Gastrocnemius medialis (tissue), 4 donors: Measurements from ENCODE around the gene GLYR1. TPM values are rescaled to one million over a fixed set of nuclear protein-coding genes. Genes with fewer than 3 reads are reported as not detected.
A peak's percentile ranks its signal among the peaks of the same experiment; 100 is the strongest.

Experiments used
- ATAC-seq, 2 donors: fragments of 150-250 bp; one replicate each; pipeline ENCODE4 v1.9.1; 2016
- DNase-seq, 2 donors: peaks; one replicate each; pipeline ENCODE4 v3.0.0-alpha.2; 2019
- H3K27ac ChIP-seq, 4 donors: fragments of 200-600 bp; sonication (generic); 1 replicate in 1 of 4; 2 replicates in 3 of 4; pipeline ENCODE4 v1.5.1; 2016 to 2018; ENCODE audit warnings: mild to moderate bottlenecking in 2 of 4, moderate library complexity in 1 of 4
- H3K27me3 ChIP-seq, 3 donors: fragments of 200-600 bp; sonication (generic) in 2 of 3; 1 replicate in 1 of 3; 2 replicates in 2 of 3; pipeline versions ENCODE4 v1.5.1 to v1.6.0; 2016 to 2019; ENCODE audit warnings: mild to moderate bottlenecking in 1 of 3, moderate library complexity in 1 of 3
- H3K36me3 ChIP-seq, 2 donors: fragments of 200-600 bp; sonication (generic) in 1 of 2; one replicate each; pipeline ENCODE4 v1.5.1; 2017 to 2018
- H3K4me1 ChIP-seq, 2 donors: fragments of 200-600 bp; sonication (generic) in 1 of 2; one replicate each; pipeline ENCODE4 v1.5.1; 2016 to 2017; ENCODE audit warnings: mild to moderate bottlenecking in 2 of 2
- H3K4me3 ChIP-seq, 4 donors: fragments of 200-600 bp; sonication (generic) in 3 of 4; 1 replicate in 1 of 4; 2 replicates in 3 of 4; pipeline ENCODE4 v1.5.1; 2016 to 2019; ENCODE audit warnings: mild to moderate bottlenecking in 2 of 4
- H3K9me3 ChIP-seq, 3 donors: fragments of 200-600 bp; sonication (generic) in 2 of 3; 1 replicate in 1 of 3; 2 replicates in 2 of 3; pipeline ENCODE4 v1.5.1; 2016 to 2019
- POLR2A ChIP-seq, 2 donors: fragments of 450-650 bp; IDR thresholded peaks; one replicate each; pipeline ENCODE4 v1.6.1; 2017; ENCODE audit warnings: antibody characterized with exemption in 2 of 2, mild to moderate bottlenecking in 2 of 2, moderate library complexity in 2 of 2
- in situ Hi-C, 4 donors: fragments of 200-750 bp; cut with MboI; loops; one replicate each; pipeline versions ENCODE4 v1.15.0 to v1.8.0; 2017; ENCODE audit warnings: low sequenced_read_pairs in 4 of 4
- intact Hi-C: fragments of 100-400 bp; cut with DNase I; formaldehyde crosslinking; loops from one replicate; pipeline ENCODE4 v1.15.1; 2023; ENCODE audit warnings: low total_unique reads
- total RNA-seq, 4 donors: library from RNA; depleted of rRNA; stranded (reverse); fragments of >200 nt; gene quantifications; one replicate each; pipeline versions ENCODE4 v1.1.0 to v1.2.3, GENCODE V29; 2016
- TF ChIP-seq, protein P1 (sequence below), 5 experiments: fragments of 450-650 bp in 3 of 5; fragments of 200-600 bp in 2 of 5; sonication (generic) in 2 of 5; IDR thresholded peaks in 4 of 5; conservative IDR thresholded peaks in 1 of 5; 1 replicate in 4 of 5; 2 replicates in 1 of 5; pipeline ENCODE4 v1.5.1; 2016 to 2019; ENCODE audit warnings: antibody characterized with exemption in 5 of 5, mild to moderate bottlenecking in 3 of 5, moderate library complexity in 3 of 5

GLYR1 gene
- total RNA-seq, 4 donors from 2014 or later, result 39.4 to 56.7 (median 53.0) TPM

- Histone ChIP-seq H3K4me3 (no peak overlapping the region), H3K4me1 (peaks cover 10 to 12% of the 10 kb centered on the region in 2 donors), H3K9me3 (no peaks in the 10 kb centered on the region), H3K27me3 (no peaks in the 10 kb centered on the region), H3K27ac (no peak overlapping the region), H3K36me3 (no peaks in the 10 kb centered on the region)
- intact Hi-C loops, result no loop called here
- in situ Hi-C loops, result no loop called here
- DNase-seq (no peak), ATAC-seq (no peak)
- no peak for TF ChIP-seq POLR2A (IDR thresholded peaks at IDR 0.05)
- TF ChIP-seq, protein P1, sequence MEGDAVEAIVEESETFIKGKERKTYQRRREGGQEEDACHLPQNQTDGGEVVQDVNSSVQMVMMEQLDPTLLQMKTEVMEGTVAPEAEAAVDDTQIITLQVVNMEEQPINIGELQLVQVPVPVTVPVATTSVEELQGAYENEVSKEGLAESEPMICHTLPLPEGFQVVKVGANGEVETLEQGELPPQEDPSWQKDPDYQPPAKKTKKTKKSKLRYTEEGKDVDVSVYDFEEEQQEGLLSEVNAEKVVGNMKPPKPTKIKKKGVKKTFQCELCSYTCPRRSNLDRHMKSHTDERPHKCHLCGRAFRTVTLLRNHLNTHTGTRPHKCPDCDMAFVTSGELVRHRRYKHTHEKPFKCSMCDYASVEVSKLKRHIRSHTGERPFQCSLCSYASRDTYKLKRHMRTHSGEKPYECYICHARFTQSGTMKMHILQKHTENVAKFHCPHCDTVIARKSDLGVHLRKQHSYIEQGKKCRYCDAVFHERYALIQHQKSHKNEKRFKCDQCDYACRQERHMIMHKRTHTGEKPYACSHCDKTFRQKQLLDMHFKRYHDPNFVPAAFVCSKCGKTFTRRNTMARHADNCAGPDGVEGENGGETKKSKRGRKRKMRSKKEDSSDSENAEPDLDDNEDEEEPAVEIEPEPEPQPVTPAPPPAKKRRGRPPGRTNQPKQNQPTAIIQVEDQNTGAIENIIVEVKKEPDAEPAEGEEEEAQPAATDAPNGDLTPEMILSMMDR (IDR thresholded peaks at IDR 0.05 in 4 of 5, conservative IDR thresholded peaks at IDR 0.05 in 1 of 5), result no peak
These were observed 74.7 kb downstream of the GLYR1 start for GRCh38 chr16:4772351-4772750.

DNA sequence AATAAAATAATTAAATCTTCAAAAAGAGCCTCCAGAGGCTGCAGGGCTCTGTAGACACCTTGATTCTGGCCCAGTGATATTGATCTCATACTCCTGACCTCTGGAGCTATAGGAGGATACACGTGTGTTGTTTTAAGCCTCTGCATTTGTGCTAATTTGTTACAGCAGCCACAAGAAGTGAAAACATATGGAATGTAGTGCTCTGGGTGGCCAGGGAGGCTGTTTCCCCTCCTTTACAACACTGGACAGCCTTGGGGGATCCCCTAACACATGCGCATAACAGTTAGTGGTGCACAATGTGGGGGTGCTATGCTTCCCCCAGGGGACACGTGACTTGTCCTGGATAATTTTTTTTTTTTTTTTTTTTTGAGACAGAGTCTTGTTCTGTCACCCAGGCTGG, 75.4 kb downstream of the GLYR1 start:
- no peak for DNase-seq
- H3K27ac ChIP-seq, result no peak overlapping the region
- H3K4me3 ChIP-seq, result no peak overlapping the region
- no peaks in the 10 kb centered on the region for H3K36me3 ChIP-seq
- in situ Hi-C loops (no loop called here), intact Hi-C loops (no loop called here)
- TF ChIP-seq, protein P1 (IDR thresholded peaks at IDR 0.05 in 4 of 5, conservative IDR thresholded peaks at IDR 0.05 in 1 of 5), result no peak
- no peak for TF ChIP-seq POLR2A (IDR thresholded peaks at IDR 0.05)
- H3K4me1 ChIP-seq, result peaks cover 10 to 14% of the 10 kb centered on the region in 2 donors
- ATAC-seq, result no peak
- H3K9me3 ChIP-seq, result no peaks in the 10 kb centered on the region
- H3K27me3 ChIP-seq, result no peaks in the 10 kb centered on the region

DNA sequence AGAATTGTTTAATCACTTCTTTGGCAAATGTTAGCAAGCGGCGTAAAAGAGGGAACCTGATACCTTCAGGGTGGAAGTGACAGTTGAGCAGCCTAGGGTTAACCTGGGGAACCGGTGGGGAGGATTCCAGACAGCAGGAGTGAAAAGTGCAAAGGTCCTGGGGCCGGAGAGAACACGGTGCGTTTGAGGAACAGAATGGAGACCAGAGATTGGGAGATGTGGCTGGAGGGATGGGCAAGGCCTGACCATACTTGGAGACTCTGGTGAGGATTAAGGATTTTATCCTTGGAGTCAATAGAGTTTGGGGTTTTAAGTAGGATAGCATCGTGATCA, 77.8 kb downstream of the GLYR1 start:
- H3K27me3 ChIP-seq, result no peaks in the 10 kb centered on the region
- in situ Hi-C loops (no loop called here), intact Hi-C loops (loop anchor here (2.0 kb wide), 1 partner anchor 34 kb away; the partner anchor contains the start of gene ROGDI)
- H3K4me3 ChIP-seq, result peak overlapping the region; percentile 74 to 99 (median 90)
- DNase-seq (no peak), ATAC-seq (no peak)
- peak overlapping the region; percentile 83 to 95 (median 92) for H3K27ac ChIP-seq
- peaks cover 0 to 14% of the 10 kb centered on the region in 2 donors for H3K36me3 ChIP-seq
- H3K4me1 ChIP-seq, result peaks cover 25 to 30% of the 10 kb centered on the region in 2 donors
- TF ChIP-seq, protein P1 (IDR thresholded peaks at IDR 0.05 in 4 of 5, conservative IDR thresholded peaks at IDR 0.05 in 1 of 5), result no peak
- TF ChIP-seq POLR2A (IDR thresholded peaks at IDR 0.05), result no peak
- H3K9me3 ChIP-seq, result no peaks in the 10 kb centered on the region

DNA sequence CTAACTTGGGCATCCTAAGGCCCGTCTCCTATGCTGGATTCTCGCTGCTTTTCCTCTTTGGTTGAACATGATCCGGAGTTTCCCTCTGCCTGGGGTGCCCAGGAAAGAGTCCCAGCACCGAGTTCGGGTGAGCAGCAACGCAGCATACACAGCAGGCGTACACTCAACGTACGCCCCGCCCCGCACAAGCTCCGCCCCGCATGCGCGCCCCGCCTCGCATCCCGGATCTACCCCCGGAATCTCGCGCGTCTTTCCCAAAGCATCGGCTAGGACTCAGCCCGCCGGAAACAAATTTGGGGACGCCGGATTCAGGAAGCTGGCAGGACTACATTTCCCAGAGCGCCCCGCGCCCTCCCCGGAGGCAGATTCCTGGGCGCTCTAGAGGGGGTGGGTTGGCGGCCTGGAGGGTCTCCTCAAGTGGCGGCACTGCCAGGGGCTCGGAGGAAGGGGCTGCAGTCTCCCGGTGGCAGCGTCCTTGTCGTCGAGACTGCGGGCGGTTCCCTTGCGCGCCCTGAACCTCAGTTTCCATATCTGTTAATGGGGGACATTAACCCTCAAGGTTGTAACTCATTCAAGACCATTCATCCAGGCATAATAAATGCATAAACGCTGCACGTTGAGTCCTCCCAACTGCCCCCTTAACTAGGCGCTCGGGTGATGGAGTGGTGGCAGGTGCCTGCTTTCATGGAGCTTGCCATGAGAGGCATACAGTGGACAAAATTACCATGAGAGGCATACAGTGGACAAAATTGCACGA, 78.4 kb downstream of the GLYR1 start:
- Histone ChIP-seq H3K27ac (peak overlapping the region; percentile 83 to 95 (median 92)), H3K4me3 (peak overlapping the region; percentile 74 to 99 (median 90)), H3K4me1 (peaks cover 25 to 30% of the 10 kb centered on the region in 2 donors), H3K36me3 (peaks cover 0 to 19% of the 10 kb centered on the region in 2 donors), H3K9me3 (no peaks in the 10 kb centered on the region), H3K27me3 (no peaks in the 10 kb centered on the region)
- ATAC-seq, result peak; percentile 82 to 84
- DNase-seq, result peak; percentile 93 to 95
- in situ Hi-C loops, result no loop called here
- TF ChIP-seq, protein P1 (IDR thresholded peaks at IDR 0.05 in 4 of 5, conservative IDR thresholded peaks at IDR 0.05 in 1 of 5), result no peak
- TF ChIP-seq POLR2A (IDR thresholded peaks at IDR 0.05), result peak; percentile 68 to 74
- intact Hi-C loops, result loop anchor here (1.0 to 2.0 kb wide), 3 partner anchors 34 to 188 kb away; partner anchors contain the start of genes ANKS3, DNAAF8 and ROGDI
